HT1080 (cell line): ENCODE measurements around the gene AOPEP. TPM values are rescaled to one million over a fixed set of nuclear protein-coding genes. Genes with fewer than 3 reads are reported as not detected.
A peak's percentile ranks its signal among the peaks of the same experiment; 100 is the strongest.
"Not testable (repeated sequence)": the region's sequence is repeated elsewhere in the genome, so short reads cannot be mapped to it uniquely, and the experiment has no call there.

Experiments used
- DNase-seq: peaks from one replicate; pipeline ENCODE4 v3.0.0-alpha.2; 2015; ENCODE audit warnings: low read depth
- total RNA-seq: library from RNA; depleted of rRNA; stranded (reverse); fragments of >200 nt; shearing (Covaris generic); gene quantifications from 2 replicates; pipeline ENCODE4 v1.2.3, GENCODE V29; 2014

The AOPEP gene
- total RNA-seq, 1 experiment from 2014 or later = 25.3 TPM

DNA sequence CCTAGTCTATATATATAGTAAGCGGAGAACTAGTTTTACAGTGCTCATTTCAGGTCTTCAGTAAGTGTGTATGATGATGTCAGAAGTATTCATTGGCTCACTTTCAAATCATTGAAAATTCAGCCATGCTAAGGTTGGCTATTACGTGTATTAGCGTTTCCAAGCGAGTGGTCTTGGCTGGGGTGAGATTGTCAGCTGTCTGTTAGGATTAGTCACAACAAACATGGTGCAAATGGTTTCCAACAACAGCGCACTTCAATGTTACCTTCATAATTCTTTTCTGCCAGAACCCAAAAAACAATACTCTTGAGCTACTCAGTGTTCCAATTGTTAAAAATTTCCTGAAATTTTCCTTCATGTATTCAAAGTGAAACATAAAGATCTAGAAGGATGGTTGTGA, 283.0 kb downstream of the AOPEP start:
- no peak for DNase-seq

DNA sequence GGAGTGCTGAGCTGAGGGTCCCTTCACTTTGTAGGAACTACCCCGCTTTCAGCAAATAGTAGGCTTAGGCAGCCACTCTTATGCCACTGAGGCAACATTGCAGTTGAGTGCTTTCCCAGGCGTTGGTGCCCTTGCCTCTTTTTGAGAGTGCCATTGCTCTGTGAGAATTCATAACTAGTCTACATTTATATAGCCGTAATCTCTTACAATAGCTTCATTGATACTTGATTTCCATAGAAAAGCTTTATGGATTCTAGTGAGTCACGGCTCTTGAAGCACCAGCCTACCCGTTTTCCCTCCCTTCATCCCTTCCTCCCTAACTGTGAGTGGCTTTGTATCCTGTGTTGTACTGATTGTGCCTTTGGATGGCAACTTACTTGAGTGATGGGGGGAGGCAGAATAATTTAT, 283.9 kb downstream of the AOPEP start:
- no peak for DNase-seq

DNA sequence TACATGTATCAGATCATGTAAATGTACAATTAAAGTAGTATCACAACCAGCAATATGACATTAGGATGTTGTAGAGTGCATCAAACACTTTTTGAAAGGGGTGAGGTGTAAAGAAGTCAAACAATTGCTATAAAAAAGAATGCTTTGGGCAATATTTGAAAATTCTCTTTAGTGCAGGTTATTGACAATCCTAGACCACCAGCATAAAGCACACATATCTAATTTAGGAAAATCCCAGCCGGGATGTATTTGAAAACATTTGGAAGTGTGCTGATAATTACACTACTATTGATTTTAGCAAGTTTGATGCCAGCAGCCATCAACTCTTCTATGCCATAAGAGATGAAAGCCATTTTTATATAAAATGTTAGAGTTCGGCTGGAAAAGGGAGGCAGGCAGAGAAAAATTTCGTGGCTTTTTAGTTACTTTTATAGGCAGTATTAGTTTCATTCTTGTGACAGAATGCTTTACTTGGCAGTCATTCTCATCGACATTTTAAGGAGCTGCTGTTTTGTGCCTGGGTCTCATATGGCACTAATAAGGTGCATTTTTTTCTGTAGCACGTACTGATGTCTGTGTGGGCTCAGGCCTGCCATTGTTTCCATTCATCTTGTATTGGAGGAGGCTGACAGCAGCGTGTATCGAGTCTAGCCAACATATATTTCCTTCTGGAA, 285.7 kb downstream of the AOPEP start:
- no peak for DNase-seq

DNA sequence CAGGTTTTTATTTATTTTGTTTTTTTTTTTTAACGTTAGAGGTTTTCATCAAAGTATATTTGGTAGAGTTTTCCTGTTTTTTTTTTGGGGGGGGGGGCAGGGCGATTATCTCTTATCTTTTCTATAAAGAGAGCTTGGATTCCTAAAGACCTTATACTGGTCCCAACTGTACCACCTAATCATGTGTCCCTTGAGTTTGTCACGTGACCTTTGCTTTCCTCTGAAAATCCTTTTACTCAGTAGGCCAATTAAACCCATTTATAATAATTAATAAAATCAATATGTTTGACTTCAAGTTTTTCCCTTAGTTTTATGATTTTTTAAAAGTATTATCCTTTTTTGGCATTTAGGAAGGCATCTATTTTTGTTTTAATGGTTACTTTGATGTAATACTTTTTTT, 286.4 kb downstream of the AOPEP start:
- no peak for DNase-seq

DNA sequence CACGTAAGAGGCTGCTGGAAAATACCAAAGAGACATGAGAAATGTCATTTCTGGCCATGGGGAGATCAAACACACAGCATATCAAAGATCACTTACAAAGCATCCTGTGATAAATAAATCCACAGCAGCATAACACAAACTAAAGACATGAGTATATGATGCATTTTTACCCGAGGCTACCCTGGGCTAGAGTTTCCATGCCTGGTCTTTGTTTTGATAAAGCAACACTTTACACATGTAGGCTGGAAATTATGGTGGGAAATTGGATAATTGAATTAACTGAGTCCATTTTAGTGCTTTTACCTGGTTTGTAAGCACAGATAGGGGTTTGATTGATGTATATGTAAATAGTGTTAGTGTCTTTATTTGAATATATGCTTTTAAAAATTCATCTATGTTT, 288.4 kb downstream of the AOPEP start:
- no peak for DNase-seq

DNA sequence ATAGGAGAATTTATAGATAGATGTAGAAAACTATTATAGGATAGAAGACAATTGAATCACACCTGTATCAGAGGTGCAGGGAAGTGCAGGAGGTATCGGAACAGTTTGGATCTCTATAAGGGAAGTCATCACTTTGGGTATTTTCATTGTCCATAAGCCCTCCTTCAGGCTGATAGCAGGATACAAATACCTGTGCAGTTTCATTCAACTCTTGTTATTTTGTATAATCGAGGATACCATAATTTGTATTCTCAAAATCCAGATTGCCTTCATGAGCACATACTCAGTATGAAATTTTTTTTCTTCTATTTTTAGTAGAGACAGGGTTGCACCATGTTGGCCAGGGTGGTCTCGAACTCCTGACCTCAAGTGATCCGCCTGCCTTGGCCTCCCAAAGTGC, 289.1 kb downstream of the AOPEP start:
- DNase-seq = no peak

DNA sequence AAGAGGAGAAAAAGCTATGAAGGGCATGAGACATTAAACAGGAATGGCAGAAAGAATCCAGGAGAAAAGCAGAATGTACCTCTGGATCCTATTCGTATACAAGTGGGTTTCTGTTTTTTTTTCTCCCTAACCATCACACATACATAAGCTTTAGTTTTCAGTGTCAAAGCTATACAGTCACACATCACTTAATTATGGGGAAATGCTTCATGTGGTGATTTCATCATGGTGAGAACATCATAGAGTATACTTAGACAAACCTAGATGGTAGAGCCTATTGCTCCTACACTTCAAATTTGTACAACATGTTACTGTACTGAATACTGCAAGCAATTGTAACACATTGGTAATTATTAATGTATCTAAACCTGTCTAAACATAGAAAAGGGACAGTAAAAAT, 290.6 kb downstream of the AOPEP start:
- DNase-seq = no peak

DNA sequence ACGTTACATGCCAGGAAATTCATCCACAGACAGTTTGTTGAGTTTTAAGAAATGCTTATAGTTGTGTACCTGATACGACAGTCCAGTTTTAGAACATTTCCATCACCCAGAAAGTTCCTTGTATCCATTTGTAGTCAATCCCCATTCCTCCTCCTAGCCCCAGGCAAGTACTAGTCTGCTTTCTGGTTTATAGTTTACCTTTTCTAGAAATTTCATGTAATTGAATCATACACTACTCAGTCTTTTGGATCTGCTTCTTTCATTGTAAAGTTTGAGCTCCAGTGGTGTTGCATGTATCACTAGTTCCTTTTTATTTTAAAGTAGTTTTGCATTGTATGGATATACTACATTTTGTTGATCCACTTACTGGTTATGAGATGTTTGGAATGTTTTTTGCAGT, 291.2 kb downstream of the AOPEP start:
- no peak for DNase-seq

DNA sequence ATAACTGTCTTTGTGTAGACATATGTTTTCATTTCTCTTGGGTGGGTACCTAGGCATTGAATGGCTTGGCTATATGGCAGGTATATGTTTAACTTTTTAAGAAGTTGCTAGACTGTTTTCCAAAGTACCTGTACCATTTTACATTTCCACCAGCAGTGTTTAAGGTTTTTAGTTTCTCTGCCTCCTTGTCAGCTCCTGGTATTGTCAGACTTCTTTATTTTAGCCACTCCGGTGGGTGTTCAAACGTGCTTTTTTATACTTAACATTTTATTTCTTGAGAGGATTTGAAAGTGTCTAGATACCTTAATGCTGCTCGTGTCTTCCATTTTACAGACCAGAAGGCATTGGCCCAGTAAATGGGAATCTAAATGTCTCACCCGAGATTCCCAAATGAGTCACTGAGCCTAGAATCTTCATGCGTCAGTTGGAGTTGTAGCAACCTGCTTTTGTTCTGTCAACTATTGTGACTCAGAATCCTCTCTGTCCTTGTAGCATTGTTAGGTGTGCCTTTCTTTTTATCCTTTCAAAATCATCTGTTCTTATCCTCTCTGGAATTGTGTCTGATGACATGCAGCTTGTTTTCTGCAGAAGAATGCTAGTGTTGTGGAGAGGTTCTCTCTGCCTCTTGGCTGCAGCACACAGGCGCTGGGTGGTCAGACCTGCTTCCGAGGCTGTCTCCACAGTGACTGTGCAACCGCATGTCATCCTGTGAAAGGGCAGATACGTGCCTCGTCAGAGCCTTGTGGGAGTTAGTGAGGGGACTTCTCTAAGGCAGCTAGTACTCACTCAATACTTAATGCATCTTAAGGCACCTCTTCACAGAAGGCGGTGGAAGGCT, 291.8 kb downstream of the AOPEP start:
- DNase-seq = peak; percentile 95

DNA sequence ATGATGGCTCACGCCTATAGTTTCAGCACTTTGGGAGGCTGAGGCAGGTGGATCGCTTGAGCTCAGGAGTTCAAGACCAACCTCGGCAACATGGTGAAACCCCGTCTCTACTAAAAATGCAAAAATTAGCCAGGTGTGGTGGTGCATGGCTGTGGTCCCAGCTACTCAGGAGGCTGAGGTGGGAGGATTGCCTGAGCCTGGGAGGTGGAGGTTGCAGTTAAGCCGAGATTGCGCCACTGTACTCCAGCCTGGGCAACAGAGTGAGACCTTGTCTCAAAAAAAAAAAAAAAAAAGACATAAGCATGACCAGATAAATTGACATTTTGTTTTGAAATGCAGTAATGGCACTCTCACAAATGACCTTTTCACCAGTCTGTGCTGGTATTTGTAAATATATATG, 294.1 kb downstream of the AOPEP start:
- not testable (repeated sequence) for DNase-seq

DNA sequence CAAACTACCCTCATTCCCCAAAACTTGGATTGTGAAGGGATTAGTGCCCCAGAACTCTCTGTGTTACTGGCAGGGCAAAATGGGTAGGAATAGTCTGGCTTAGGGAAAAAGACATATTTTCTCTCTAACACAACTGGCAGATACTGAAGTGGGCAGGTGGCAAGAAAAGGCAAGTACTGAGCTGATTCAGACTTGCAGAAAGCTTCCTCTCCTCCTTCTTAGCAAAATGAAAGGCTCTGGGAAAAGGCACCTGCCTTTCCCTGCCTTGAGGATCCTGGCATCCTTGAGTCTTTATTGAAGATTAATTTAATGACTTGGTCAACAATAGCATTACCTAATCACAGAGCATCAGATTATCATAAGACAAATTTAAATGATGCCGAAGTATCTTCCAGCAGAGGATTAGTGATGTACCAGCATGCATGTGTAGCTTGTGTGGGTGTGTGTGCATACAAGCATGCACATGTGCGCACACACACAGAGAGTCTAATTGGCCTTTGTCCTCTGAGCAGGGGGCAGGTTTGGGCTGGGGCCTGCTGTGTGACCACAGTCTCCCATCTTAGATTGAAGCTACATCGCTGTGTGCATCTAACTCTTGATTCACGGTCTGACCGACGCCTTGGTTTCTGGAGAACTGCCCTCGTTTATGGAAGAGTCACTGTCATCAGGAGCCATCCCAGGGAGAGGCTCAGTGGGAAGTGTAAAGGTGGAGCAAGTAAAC, 294.8 kb downstream of the AOPEP start:
- no peak for DNase-seq

DNA sequence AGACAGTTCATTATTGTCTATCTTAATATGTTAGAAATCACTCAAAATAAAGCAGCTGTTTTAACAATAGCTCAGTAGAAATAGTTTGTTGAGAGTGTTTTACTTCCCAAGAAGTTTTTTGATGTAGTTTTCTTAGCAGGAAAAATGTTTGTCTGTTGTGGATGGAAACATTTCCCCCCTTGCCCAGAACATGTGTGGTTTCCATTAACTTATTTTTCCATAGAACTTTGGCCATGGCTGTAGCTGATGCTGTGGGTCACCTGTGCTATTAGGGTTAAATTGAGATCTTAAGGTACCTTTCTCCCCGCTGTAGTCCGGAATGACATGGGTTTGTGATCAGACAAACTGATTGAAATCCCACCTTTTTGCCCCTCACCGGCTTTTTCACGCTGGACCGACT, 296.2 kb downstream of the AOPEP start:
- no peak for DNase-seq

DNA sequence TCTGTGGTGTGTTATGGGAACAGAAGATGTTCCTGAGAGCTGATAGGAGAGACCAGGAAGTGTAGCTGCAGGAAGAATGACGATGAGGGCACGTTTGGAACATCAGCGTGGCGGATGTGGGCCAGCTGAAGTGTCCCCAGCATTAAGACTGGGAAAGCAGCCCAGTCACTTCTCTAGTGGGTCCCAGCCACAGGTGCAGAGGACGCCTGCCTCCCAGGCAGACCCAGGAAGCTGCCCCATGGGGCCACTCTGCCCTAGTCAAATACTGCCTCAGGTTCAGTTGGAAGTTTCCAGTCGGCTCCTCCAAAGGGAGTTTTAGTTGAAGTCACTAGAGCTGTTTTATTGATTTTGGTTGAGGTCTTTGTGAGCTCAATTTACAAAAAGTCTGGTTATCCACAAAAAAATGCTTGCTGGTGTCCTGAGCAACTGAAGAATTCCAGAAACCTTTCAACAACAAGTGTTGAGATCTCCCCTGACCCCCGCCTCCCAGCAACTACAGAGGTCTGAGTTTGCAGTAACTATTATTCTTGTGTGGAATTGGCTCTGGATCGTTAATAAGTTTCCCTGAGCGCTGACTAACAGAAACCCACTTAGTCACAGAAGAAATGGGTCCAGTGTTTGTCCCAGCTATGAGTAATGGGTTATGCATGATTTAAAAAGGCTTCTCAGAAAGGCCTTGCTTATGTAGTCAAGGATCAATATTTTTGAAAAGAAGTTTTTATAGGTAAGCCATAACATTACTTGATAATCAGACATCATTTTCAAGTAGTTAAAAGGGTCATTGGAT, 296.9 kb downstream of the AOPEP start:
- peak; percentile 88 for DNase-seq

DNA sequence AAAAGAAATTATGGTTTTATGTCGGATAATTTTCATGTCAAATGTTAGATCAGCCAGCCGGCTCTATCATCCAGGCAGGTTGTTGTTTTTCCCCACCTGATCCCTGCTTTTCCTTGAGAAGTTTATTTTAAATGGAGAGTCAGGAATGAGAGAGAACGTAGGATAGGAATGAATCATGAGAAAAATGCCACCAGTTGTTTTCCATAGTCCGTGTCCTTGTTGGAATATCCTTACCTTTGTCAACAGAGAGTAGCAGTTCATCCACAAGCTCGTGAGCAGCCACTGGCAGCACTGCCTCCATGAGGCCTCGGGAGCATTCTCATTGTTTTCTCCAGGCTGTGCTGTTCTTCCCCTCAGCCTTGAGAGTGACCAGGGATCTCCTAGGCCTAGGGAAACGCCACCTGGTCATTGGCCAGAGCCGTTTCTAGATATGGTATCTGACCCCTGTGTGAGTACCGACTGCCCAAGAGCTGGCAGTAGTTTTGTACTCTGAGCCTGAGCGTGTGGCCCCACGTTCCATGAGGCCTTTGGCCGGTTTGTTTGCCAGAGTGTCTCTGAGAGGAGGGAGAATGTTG, 297.7 kb downstream of the AOPEP start:
- no peak for DNase-seq

DNA sequence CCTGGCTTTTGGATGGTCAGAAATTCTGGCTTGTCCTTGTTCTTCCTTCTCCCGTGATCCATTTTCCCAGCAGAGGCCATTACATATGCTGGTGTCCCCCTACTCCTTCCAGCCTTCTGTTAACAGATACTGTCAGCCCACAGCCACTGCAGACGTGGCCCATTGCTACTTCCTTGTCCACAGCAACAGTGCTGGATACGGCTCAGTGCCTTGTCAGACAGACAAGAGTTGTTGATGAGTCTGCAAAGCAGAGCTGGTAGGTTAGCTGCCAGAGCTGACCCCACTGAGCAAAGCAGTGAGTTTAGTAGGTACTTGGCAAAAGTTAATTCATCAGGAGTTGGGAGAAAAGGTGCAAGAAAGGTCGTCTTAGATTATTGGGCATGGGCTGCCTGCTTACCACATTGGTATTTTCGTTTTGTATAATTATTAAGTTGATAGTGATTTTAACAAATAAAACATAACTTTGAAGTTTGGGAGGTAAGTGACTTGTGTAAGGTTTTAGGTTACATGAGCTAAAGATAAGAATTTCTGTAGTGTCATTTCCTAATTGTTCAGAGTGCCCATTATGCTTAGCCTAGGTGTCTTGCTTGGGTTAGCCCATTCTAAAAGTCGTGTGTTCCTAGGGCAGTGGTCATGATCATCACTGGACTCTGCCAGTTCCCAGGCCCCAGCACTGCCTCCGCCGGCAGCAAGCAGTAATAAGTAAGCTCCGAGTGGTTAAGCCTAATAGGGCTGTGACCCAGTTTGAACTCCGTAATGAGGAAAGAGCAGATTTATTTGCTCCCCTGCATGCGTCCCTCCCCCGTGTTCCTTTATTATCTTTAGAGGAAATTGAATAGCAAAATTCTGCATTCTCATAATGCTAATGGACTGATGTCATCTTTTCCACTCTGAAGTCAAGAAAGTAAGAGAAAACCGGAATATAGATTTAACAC, 299.0 kb downstream of the AOPEP start:
- no peak for DNase-seq

DNA sequence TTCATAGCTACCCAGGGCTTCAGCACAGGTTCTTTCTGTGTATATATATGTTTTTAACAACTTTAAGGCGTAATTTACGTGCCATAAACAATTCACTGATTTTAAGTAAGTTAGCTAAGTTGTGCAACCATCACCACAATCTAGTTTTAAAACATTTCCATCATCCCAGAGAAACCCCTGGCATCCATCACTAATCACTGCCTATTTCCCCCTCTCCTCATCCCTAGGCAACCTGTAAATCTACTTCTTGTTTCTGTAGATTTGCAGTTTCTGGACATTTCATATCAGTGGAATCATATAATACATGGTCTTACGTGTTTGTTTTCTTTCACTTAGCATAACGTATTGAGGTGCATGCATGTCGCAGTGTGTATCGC, 299.6 kb downstream of the AOPEP start:
- no peak for DNase-seq

DNA sequence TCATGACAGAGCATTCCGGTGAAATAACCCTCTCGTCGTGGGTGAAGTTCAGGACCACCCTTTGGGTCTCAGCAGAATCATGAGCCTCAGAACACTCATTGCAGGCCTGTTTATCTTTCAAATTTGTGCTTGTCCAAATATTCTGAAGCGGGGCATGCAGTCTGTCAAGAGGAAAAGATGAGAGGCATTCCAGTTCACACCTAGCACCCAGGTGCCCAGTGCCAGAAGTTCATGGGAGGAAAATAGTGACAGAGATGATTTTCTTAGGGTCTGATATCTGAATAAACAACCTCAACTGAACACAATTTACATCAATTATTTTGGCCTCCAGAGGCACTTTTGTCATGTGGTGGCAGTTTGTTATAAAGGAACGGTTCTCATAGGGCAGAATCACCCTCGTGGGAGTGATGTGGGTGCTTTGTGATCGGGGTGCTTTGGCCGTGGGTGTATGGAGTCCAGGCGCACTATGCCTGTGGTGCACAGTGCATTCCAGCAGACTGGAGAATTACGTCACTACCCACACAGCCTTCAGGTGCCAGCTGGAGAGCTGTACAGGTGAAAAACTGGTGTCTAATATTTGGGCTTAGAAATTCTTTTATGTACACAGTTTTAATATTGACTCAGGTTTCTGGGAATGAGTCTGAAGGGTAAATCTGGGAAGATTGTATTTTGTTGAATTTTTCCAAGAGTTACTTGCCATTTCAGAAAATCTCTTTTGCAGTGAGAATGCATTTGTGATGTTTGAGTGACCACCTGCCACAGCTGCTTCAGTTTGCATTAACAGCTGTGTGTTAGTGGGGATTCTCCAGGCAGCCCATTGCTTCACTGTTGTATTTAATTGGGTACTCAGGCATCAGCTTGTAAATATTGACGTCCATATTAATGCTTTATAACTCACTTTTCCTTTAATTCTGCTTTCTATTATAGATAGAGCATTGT, 301.7 kb downstream of the AOPEP start:
- DNase-seq = no peak

DNA sequence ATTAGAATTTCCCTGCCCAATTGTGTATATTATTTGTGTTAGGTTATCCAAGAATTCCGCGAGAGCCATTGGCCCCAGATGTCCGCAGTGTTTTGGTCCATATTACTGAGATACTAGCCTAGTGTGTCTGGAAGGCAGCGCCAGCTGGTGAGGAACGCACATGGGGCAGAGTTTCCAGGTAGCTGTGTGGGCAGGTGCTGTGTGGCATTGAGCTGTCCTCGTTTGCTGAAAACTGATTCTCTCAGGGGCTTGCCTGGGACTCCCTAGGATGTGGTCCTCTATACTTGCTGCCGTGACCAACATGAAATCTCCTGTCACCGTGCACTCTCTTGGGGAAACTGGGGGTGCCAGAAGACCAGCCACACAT, 302.3 kb downstream of the AOPEP start:
- no peak for DNase-seq

DNA sequence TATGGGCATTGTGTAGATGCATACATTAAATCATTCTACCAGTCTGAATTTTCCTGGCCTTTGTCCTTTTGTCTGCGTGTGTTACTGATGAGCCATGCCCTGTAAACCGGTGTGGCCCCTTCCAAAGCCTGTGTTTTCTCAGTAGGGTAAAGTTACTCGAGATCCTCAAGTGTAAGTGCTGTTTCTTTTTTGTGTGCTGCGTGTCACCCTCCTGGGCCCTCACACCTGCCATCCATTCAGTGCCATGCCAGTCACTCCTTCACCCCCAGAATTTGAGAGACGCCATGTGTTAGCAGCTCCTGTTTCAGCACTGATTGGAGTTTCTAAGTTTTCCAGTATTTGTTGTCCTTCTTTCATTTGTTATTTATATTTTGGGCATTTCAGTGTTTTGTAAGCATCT, 302.8 kb downstream of the AOPEP start:
- no peak for DNase-seq
